IPS-20b (cell line): ENCODE results near the gene ACAT1.
A peak's percentile ranks its signal among the peaks of the same experiment; 100 is the strongest.
"Not testable (repeated sequence)": the region's sequence is repeated elsewhere in the genome, so short reads cannot be mapped to it uniquely, and the experiment has no call there.

Experiments
- H3K27ac ChIP-seq: one replicate; pipeline ENCODE4 v1.5.1; 2013; ENCODE audit warnings: low read length
- H3K27me3 ChIP-seq: 2 replicates; pipeline ENCODE4 v1.6.1; 2013; ENCODE audit warnings: mild to moderate bottlenecking, low read length, inconsistent platforms; ENCODE audit not compliant: insufficient read depth
- H3K36me3 ChIP-seq: 2 replicates; pipeline ENCODE4 v1.6.1; 2013; ENCODE audit warnings: low read depth, mild to moderate bottlenecking, inconsistent platforms, low read length, moderate library complexity; ENCODE audit not compliant: insufficient read depth
- H3K4me1 ChIP-seq: 2 replicates; pipeline ENCODE4 v1.6.1; 2013; ENCODE audit warnings: mild to moderate bottlenecking, control low read depth, inconsistent platforms, low read length, moderate library complexity; ENCODE audit not compliant: insufficient read depth
- H3K4me3 ChIP-seq: 2 replicates; pipeline ENCODE4 v1.5.1; 2013; ENCODE audit warnings: mild to moderate bottlenecking, low read length, inconsistent platforms
- H3K9ac ChIP-seq: 2 replicates; pipeline ENCODE4 v1.6.1; 2013; ENCODE audit warnings: low read depth, mild to moderate bottlenecking, inconsistent platforms, low read length, moderate library complexity
- H3K9me3 ChIP-seq: 2 replicates; pipeline ENCODE4 v1.6.1; 2013; ENCODE audit warnings: mild to moderate bottlenecking, low read depth, low read length, inconsistent platforms; ENCODE audit not compliant: insufficient read depth

Gene ACAT1

GRCh38 chr11:108117746-108118371 lies 3.5 kb upstream of the ACAT1 start:
- Histone ChIP-seq H3K9ac (no peak overlapping the region), H3K27ac (no peak overlapping the region), H3K36me3 (no peaks in the 10 kb centered on the region), H3K9me3 (no peaks in the 10 kb centered on the region), H3K27me3 (peaks cover 11% of the 10 kb centered on the region), H3K4me3 (no peak overlapping the region), H3K4me1 (peaks cover 10% of the 10 kb centered on the region; the same call in 1 of the 2 replicates)

GRCh38 chr11:108120936-108121273 lies 462 bp upstream of the ACAT1 start:
- not testable (repeated sequence) for H3K27ac ChIP-seq, H3K4me1 ChIP-seq, H3K36me3 ChIP-seq, H3K9me3 ChIP-seq
- H3K27me3 ChIP-seq, result peaks cover 11% of the 10 kb centered on the region
- H3K9ac ChIP-seq, result peak overlapping the region; percentile 29; the same call in 1 of the 2 replicates
- H3K4me3 ChIP-seq, result peak overlapping the region; percentile 76

DNA sequence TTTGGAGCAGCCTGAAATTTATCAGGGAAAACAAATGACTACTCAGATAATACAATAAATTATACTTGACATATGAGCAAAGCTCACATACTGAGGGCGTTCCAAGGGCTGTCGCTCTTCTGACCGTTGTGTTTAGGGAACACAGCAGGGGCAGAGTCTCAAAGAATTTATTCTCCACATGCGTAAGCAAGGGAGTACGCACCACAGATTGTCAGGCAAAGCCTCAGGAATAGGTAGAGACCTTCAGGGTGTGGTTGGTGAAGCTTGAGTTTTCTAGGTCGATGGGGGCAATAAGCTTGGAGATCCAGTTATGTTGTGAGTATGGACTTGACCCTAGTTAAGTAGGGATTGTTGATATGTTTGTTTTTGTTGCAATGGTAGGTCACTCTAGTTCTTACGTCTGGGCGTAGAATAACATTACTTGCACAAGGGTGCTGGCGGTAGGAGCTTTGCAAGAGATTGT lies 830 bp downstream of the ACAT1 start:
- Histone ChIP-seq H3K4me3 (peak overlapping the region; percentile 76), H3K27ac (no peak overlapping the region), H3K9ac (peak overlapping the region; percentile 46; the same call in 1 of the 2 replicates), H3K27me3 (peaks cover 11% of the 10 kb centered on the region), H3K4me1 (peaks cover 2% of the 10 kb centered on the region; the same call in 1 of the 2 replicates), H3K9me3 (no peaks in the 10 kb centered on the region), H3K36me3 (no peaks in the 10 kb centered on the region)

GRCh38 chr11:108125096-108125495 lies 3.7 kb downstream of the ACAT1 start:
- H3K36me3 ChIP-seq, result peaks cover 4% of the 10 kb centered on the region; the same call in 1 of the 2 replicates
- H3K27ac ChIP-seq, result no peak overlapping the region
- H3K4me3 ChIP-seq, result no peak overlapping the region
- no peak overlapping the region for H3K9ac ChIP-seq
- H3K4me1 ChIP-seq, result peaks cover 2% of the 10 kb centered on the region; the same call in 1 of the 2 replicates
- no peaks in the 10 kb centered on the region for H3K9me3 ChIP-seq
- H3K27me3 ChIP-seq, result peaks cover 11% of the 10 kb centered on the region

- H3K36me3 ChIP-seq, result peaks cover 4% of the 10 kb centered on the region; the same call in 1 of the 2 replicates
- no peak overlapping the region for H3K4me3 ChIP-seq
- no peak overlapping the region for H3K9ac ChIP-seq
- no peaks in the 10 kb centered on the region for H3K4me1 ChIP-seq
- no peaks in the 10 kb centered on the region for H3K27me3 ChIP-seq
- no peaks in the 10 kb centered on the region for H3K9me3 ChIP-seq
- H3K27ac ChIP-seq, result no peak overlapping the region
These were observed 7.4 kb downstream of the ACAT1 start for GRCh38 chr11:108128772-108129171.

DNA sequence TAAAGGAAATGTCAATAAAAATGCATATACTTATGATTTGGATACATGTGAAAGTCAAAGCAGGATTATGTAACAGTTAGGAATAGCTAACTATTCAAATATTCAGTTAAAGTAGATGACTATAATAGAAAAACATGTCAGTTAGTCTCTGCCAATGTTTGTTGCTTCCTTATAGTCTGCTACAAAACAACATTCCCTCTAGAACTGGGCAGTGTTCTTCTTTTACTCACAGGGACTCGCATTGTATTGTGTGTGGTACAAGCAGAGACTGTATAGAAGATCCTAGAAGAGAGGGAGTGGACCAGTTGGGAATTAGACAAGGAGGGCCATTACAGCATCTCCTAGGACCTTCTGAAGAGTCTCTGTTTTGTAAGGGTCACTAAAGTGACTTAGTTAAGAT lies 10.6 kb downstream of the ACAT1 start:
- Histone ChIP-seq H3K9me3 (no peaks in the 10 kb centered on the region), H3K9ac (no peak overlapping the region), H3K27ac (no peak overlapping the region), H3K4me1 (no peaks in the 10 kb centered on the region), H3K36me3 (peaks cover 17% of the 10 kb centered on the region), H3K27me3 (no peaks in the 10 kb centered on the region), H3K4me3 (no peak overlapping the region)

DNA sequence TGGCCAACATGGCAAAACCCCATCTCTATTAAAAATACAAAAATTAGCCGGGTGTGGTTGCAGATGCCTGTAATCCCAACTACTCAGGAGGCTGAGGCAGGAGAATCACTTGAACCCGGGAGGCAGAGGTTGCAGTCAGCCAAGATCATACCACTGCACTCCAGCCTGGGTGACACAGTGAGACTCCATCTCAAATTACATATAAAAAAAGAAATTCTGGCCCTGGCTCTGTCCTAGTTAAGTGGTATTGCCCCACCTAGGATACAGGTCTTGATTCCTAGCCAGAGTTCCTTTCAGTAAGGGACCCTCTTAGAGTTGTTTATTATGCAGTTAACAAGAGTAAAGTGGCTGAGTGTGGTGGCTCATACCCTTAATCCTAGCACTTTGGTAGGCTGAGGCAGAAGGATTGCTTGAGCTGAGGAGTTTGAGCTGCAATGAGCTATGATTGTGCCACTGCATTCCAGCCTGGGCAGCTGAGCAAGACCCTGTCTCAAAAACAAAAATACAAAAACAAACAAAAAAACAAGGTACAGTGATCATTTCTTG lies 11.7 kb downstream of the ACAT1 start:
- H3K9ac ChIP-seq, H3K27ac ChIP-seq, H3K4me1 ChIP-seq, H3K4me3 ChIP-seq, H3K9me3 ChIP-seq, H3K27me3 ChIP-seq: not testable (repeated sequence)
- peaks cover 14% of the 10 kb centered on the region for H3K36me3 ChIP-seq

- H3K4me3 ChIP-seq, result no peak overlapping the region
- H3K27ac ChIP-seq, result no peak overlapping the region
- H3K9me3 ChIP-seq, result no peaks in the 10 kb centered on the region
- no peak overlapping the region for H3K9ac ChIP-seq
- no peaks in the 10 kb centered on the region for H3K4me1 ChIP-seq
- no peaks in the 10 kb centered on the region for H3K27me3 ChIP-seq
- H3K36me3 ChIP-seq, result peaks cover 13% of the 10 kb centered on the region
These were observed 14.6 kb downstream of the ACAT1 start for GRCh38 chr11:108135845-108136544.

- H3K4me1 ChIP-seq, result no peaks in the 10 kb centered on the region
- H3K9ac ChIP-seq, result no peak overlapping the region
- H3K4me3 ChIP-seq, result no peak overlapping the region
- H3K36me3 ChIP-seq, result peaks cover 24% of the 10 kb centered on the region
- no peaks in the 10 kb centered on the region for H3K9me3 ChIP-seq
- H3K27me3 ChIP-seq, result no peaks in the 10 kb centered on the region
- no peak overlapping the region for H3K27ac ChIP-seq
These were observed 15.8 kb downstream of the ACAT1 start for GRCh38 chr11:108137212-108137611.

DNA sequence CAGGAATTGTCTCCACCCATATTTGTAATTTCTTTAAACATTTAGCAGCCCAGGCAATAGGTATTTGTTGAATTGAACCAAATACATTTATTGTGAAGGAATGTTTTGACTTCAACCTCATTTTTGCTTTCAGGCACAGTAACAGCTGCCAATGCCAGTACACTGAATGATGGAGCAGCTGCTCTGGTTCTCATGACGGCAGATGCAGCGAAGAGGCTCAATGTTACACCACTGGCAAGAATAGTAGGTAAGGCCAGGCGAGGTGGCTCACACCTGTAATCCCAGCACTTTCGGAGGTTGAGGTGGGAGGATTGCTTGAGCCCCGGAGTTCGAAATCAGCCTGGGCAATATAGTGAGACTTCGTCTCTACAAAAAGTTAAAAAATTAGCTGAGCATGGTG lies 20.9 kb downstream of the ACAT1 start:
- H3K4me3 ChIP-seq, result no peak overlapping the region
- no peak overlapping the region for H3K27ac ChIP-seq
- H3K9ac ChIP-seq, result no peak overlapping the region
- no peaks in the 10 kb centered on the region for H3K4me1 ChIP-seq
- no peaks in the 10 kb centered on the region for H3K27me3 ChIP-seq
- H3K36me3 ChIP-seq, result peaks cover 55% of the 10 kb centered on the region
- no peaks in the 10 kb centered on the region for H3K9me3 ChIP-seq

DNA sequence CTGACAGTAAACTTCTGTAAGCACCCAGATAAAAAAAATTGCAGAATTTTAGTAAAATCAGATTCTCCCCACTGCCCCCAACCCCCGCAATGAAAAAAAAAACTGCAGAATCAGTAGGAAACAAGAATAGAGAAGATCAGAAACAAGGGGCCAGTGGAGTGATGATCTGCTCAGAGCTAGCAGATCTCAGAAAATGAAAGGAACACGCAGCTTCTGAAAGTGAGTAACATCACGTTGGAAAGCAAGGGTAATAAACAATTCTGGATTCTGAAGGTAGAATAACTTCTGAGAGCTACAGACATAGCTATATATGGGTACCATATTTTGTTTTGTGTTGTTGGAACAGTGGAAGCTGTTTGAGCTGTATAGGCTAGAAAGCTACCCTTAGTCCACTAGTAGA lies 23.2 kb downstream of the ACAT1 start:
- Histone ChIP-seq H3K9ac (no peak overlapping the region), H3K9me3 (no peaks in the 10 kb centered on the region), H3K27me3 (no peaks in the 10 kb centered on the region), H3K4me3 (no peak overlapping the region), H3K36me3 (peaks cover 78% of the 10 kb centered on the region), H3K27ac (no peak overlapping the region), H3K4me1 (no peaks in the 10 kb centered on the region)

GRCh38 chr11:108147150-108147549 lies 25.8 kb downstream of the ACAT1 start:
- Histone ChIP-seq H3K36me3 (peaks cover 91% of the 10 kb centered on the region), H3K9me3 (no peaks in the 10 kb centered on the region), H3K4me3 (no peak overlapping the region), H3K4me1 (no peaks in the 10 kb centered on the region), H3K27me3 (no peaks in the 10 kb centered on the region), H3K9ac (no peak overlapping the region), H3K27ac (no peak overlapping the region)
